Measurements from ENCODE around the gene HOGA1.

DNA sequence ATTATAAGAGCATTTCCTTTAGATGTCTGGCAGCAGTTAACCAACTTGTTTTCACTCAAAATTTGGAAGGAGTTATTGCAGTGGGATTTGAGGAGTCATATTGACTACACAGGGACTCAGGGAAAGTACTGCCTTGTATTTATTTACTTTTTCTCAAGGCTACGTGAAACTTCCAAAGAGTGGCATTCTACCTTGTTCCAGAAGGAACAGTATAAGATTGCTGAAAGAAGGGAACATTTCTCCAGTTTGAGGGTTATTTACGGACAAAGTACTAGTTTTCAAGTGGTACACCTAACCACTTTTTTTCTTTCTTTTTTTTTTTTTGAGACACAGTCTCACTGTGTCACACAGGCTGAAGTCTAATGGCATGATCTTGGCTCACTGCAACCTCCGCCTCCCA is 44.0 kb downstream of the HOGA1 start:
- TF ChIP-seq CTCF (conservative IDR thresholded peaks at IDR 0.05; ENCODE audit: low read depth in 2 of 2), result no peak
- TF ChIP-seq POLR2AphosphoS5 (IDR thresholded peaks at IDR 0.05; ENCODE audit: low read depth), result no peak
- TF ChIP-seq EZH2phosphoT487 (IDR thresholded peaks at IDR 0.05; ENCODE audit: unreplicated experiment), result no peak
- TF ChIP-seq EZH2 (IDR thresholded peaks at IDR 0.05; ENCODE audit: low read depth, unreplicated experiment), result no peak

Measured in GM23338 (cell line).